Measurements from ENCODE around the gene FRMPD4. TPM values are rescaled to one million over a fixed set of nuclear protein-coding genes. Genes with fewer than 3 reads are reported as not detected.

The FRMPD4 gene
- total RNA-seq, 2 experiments from 2014 or later: not detected

GRCh38 chrX:12372111-12372510 lies 233.8 kb downstream of the FRMPD4 start:
- Mint-ChIP-seq H3K27ac (no peak overlapping the region), H3K36me3 (no peaks in the 10 kb centered on the region), H3K4me1 (no peaks in the 10 kb centered on the region), H3K9me3 (no peaks in the 10 kb centered on the region), H3K4me3 (no peak overlapping the region), H3K27me3 (no peaks in the 10 kb centered on the region)
- ATAC-seq (ENCODE audit: low read depth): no peak
- DNase-seq: no peak
- POLR2A ChIA-PET: no interaction called here

GRCh38 chrX:12374286-12374685 lies 236.0 kb downstream of the FRMPD4 start:
- Mint-ChIP-seq H3K4me3 (no peak overlapping the region), H3K36me3 (no peaks in the 10 kb centered on the region), H3K9me3 (no peaks in the 10 kb centered on the region), H3K4me1 (no peaks in the 10 kb centered on the region), H3K27ac (no peak overlapping the region), H3K27me3 (no peaks in the 10 kb centered on the region)
- ATAC-seq (ENCODE audit: low read depth): no peak
- DNase-seq: no peak
- POLR2A ChIA-PET: no interaction called here

- DNase-seq: no peak
- Mint-ChIP-seq H3K36me3 (no peaks in the 10 kb centered on the region), H3K27ac (no peak overlapping the region), H3K4me1 (no peaks in the 10 kb centered on the region), H3K9me3 (no peaks in the 10 kb centered on the region), H3K4me3 (no peak overlapping the region), H3K27me3 (no peaks in the 10 kb centered on the region)
- no peak for ATAC-seq (ENCODE audit: low read depth)
- POLR2A ChIA-PET: no interaction called here
Observed at GRCh38 chrX:12378253-12378652, 240.0 kb downstream of the FRMPD4 start.

GRCh38 chrX:12378706-12379105 lies 240.4 kb downstream of the FRMPD4 start:
- no peaks in the 10 kb centered on the region for H3K9me3 Mint-ChIP-seq
- no peak for DNase-seq

GRCh38 chrX:12379671-12380070 lies 241.4 kb downstream of the FRMPD4 start:
- Mint-ChIP-seq H3K9me3 (no peaks in the 10 kb centered on the region), H3K27ac (no peak overlapping the region), H3K4me1 (no peaks in the 10 kb centered on the region), H3K4me3 (no peak overlapping the region), H3K27me3 (no peaks in the 10 kb centered on the region), H3K36me3 (no peaks in the 10 kb centered on the region)
- ATAC-seq (ENCODE audit: low read depth) (no peak), DNase-seq (no peak)
- POLR2A ChIA-PET: no interaction called here

More at GRCh38 chrX:12378706-12379105, 240.4 kb downstream of the FRMPD4 start:
- H3K36me3 Mint-ChIP-seq: no peaks in the 10 kb centered on the region
- ATAC-seq (ENCODE audit: low read depth): no peak
- POLR2A ChIA-PET: no interaction called here
- no peaks in the 10 kb centered on the region for H3K4me1 Mint-ChIP-seq
- H3K27me3 Mint-ChIP-seq: no peaks in the 10 kb centered on the region
- no peak overlapping the region for H3K27ac Mint-ChIP-seq
- no peak overlapping the region for H3K4me3 Mint-ChIP-seq

- Mint-ChIP-seq H3K27ac (no peak overlapping the region), H3K9me3 (no peaks in the 10 kb centered on the region), H3K27me3 (no peaks in the 10 kb centered on the region), H3K4me3 (no peak overlapping the region), H3K4me1 (no peaks in the 10 kb centered on the region), H3K36me3 (no peaks in the 10 kb centered on the region)
- POLR2A ChIA-PET: no interaction called here
- DNase-seq (no peak), ATAC-seq (ENCODE audit: low read depth) (no peak)
Observed at GRCh38 chrX:12383196-12383595, 244.9 kb downstream of the FRMPD4 start.

- POLR2A ChIA-PET: no interaction called here
Observed at GRCh38 chrX:12390301-12390700, 252.0 kb downstream of the FRMPD4 start.

GRCh38 chrX:12396584-12396983 lies 258.3 kb downstream of the FRMPD4 start:
- H3K4me3 Mint-ChIP-seq: no peak overlapping the region
- no peak overlapping the region for H3K27ac Mint-ChIP-seq
- H3K27me3 Mint-ChIP-seq: no peaks in the 10 kb centered on the region
- H3K9me3 Mint-ChIP-seq: no peaks in the 10 kb centered on the region
- H3K4me1 Mint-ChIP-seq: no peaks in the 10 kb centered on the region
- POLR2A ChIA-PET: no interaction called here
- no peaks in the 10 kb centered on the region for H3K36me3 Mint-ChIP-seq
- ATAC-seq (ENCODE audit: low read depth) (no peak), DNase-seq (no peak)

More at GRCh38 chrX:12390301-12390700, 252.0 kb downstream of the FRMPD4 start:
- no peak overlapping the region for H3K27ac Mint-ChIP-seq
- DNase-seq (no peak), ATAC-seq (ENCODE audit: low read depth) (no peak)
- no peaks in the 10 kb centered on the region for H3K4me1 Mint-ChIP-seq
- H3K9me3 Mint-ChIP-seq: no peaks in the 10 kb centered on the region
- H3K4me3 Mint-ChIP-seq: no peak overlapping the region
- no peaks in the 10 kb centered on the region for H3K36me3 Mint-ChIP-seq
- no peaks in the 10 kb centered on the region for H3K27me3 Mint-ChIP-seq

- H3K36me3 Mint-ChIP-seq: no peaks in the 10 kb centered on the region
- H3K27me3 Mint-ChIP-seq: no peaks in the 10 kb centered on the region
- no peak overlapping the region for H3K27ac Mint-ChIP-seq
- H3K4me1 Mint-ChIP-seq: no peaks in the 10 kb centered on the region
- POLR2A ChIA-PET: no interaction called here
- no peaks in the 10 kb centered on the region for H3K9me3 Mint-ChIP-seq
- DNase-seq (no peak), ATAC-seq (ENCODE audit: low read depth) (no peak)
- H3K4me3 Mint-ChIP-seq: no peak overlapping the region
Observed at GRCh38 chrX:12400218-12400617, 261.9 kb downstream of the FRMPD4 start.

GRCh38 chrX:12401252-12401651 lies 263.0 kb downstream of the FRMPD4 start:
- no peak for DNase-seq
- Mint-ChIP-seq H3K4me3 (no peak overlapping the region), H3K4me1 (no peaks in the 10 kb centered on the region), H3K9me3 (no peaks in the 10 kb centered on the region), H3K36me3 (no peaks in the 10 kb centered on the region), H3K27ac (no peak overlapping the region), H3K27me3 (no peaks in the 10 kb centered on the region)
- POLR2A ChIA-PET: no interaction called here
- no peak for ATAC-seq (ENCODE audit: low read depth)

- Mint-ChIP-seq H3K4me3 (no peak overlapping the region), H3K9me3 (no peaks in the 10 kb centered on the region), H3K27ac (no peak overlapping the region), H3K27me3 (no peaks in the 10 kb centered on the region), H3K4me1 (no peaks in the 10 kb centered on the region), H3K36me3 (no peaks in the 10 kb centered on the region)
- no peak for ATAC-seq (ENCODE audit: low read depth)
- DNase-seq: no peak
- POLR2A ChIA-PET: no interaction called here
Observed at GRCh38 chrX:12403474-12404082, 265.3 kb downstream of the FRMPD4 start.

GRCh38 chrX:12405306-12405705 lies 267.0 kb downstream of the FRMPD4 start:
- POLR2A ChIA-PET: no interaction called here
- Mint-ChIP-seq H3K4me3 (no peak overlapping the region), H3K36me3 (no peaks in the 10 kb centered on the region), H3K27ac (no peak overlapping the region), H3K9me3 (no peaks in the 10 kb centered on the region), H3K4me1 (no peaks in the 10 kb centered on the region), H3K27me3 (no peaks in the 10 kb centered on the region)
- ATAC-seq (ENCODE audit: low read depth): no peak
- DNase-seq: no peak

- POLR2A ChIA-PET: no interaction called here
- Mint-ChIP-seq H3K9me3 (no peaks in the 10 kb centered on the region), H3K4me1 (no peaks in the 10 kb centered on the region), H3K27me3 (no peaks in the 10 kb centered on the region), H3K4me3 (no peak overlapping the region), H3K36me3 (no peaks in the 10 kb centered on the region), H3K27ac (no peak overlapping the region)
- no peak for ATAC-seq (ENCODE audit: low read depth)
- DNase-seq: no peak
Observed at GRCh38 chrX:12410523-12410922, 272.2 kb downstream of the FRMPD4 start.

- Mint-ChIP-seq H3K9me3 (no peaks in the 10 kb centered on the region), H3K27me3 (no peaks in the 10 kb centered on the region), H3K4me1 (no peaks in the 10 kb centered on the region), H3K27ac (no peak overlapping the region), H3K4me3 (no peak overlapping the region), H3K36me3 (no peaks in the 10 kb centered on the region)
- POLR2A ChIA-PET: no interaction called here
- ATAC-seq (ENCODE audit: low read depth): no peak
- no peak for DNase-seq
Observed at GRCh38 chrX:12411831-12412230, 273.6 kb downstream of the FRMPD4 start.

- Mint-ChIP-seq H3K27me3 (no peaks in the 10 kb centered on the region), H3K36me3 (no peaks in the 10 kb centered on the region), H3K27ac (no peak overlapping the region), H3K4me1 (no peaks in the 10 kb centered on the region), H3K4me3 (no peak overlapping the region), H3K9me3 (no peaks in the 10 kb centered on the region)
- ATAC-seq (ENCODE audit: low read depth): no peak
- DNase-seq: no peak
- POLR2A ChIA-PET: no interaction called here
Observed at GRCh38 chrX:12412561-12412960, 274.3 kb downstream of the FRMPD4 start.
